Measurements from ENCODE around the gene SH3PXD2B. TPM values are rescaled to one million over a fixed set of nuclear protein-coding genes. Genes with fewer than 3 reads are reported as not detected.

The SH3PXD2B gene
- total RNA-seq, 1 experiment from 2014 or later: 64.1 TPM

- no peak for DNase-seq (ENCODE audit: low spot score)
- H3K9me3 Mint-ChIP-seq: no peaks in the 10 kb centered on the region
These were observed 43.5 kb downstream of the SH3PXD2B start for GRCh38 chr5:172410662-172411483.

More at GRCh38 chr5:172410662-172411483, 43.5 kb downstream of the SH3PXD2B start:
- ChIA-PET POLR2A (no interaction called here), CTCF (no interaction called here)
- TF ChIP-seq NR3C1 (CRISPR knock-in tag; conservative IDR thresholded peaks at IDR 0.05; ENCODE audit: low read depth) (no peak), SMAD3 (CRISPR knock-in tag; IDR thresholded peaks at IDR 0.05; ENCODE audit: borderline replicate concordance) (no peak), FOXP1 (CRISPR knock-in tag; IDR thresholded peaks at IDR 0.05; ENCODE audit: borderline replicate concordance) (no peak), FOXK1 (CRISPR knock-in tag; IDR thresholded peaks at IDR 0.05) (no peak), ZNF425 (CRISPR knock-in tag; conservative IDR thresholded peaks at IDR 0.05) (no peak), ZNF281 (CRISPR knock-in tag; IDR thresholded peaks at IDR 0.05) (no peak), TEAD1 (CRISPR knock-in tag; IDR thresholded peaks at IDR 0.05) (no peak), CTCF (IDR thresholded peaks at IDR 0.05) (no peak), ZNF219 (CRISPR knock-in tag; IDR thresholded peaks at IDR 0.05; ENCODE audit: borderline replicate concordance) (no peak), OVOL2 (CRISPR knock-in tag; IDR thresholded peaks at IDR 0.05; ENCODE audit: borderline replicate concordance) (no peak), ELF4 (CRISPR knock-in tag; IDR thresholded peaks at IDR 0.05; ENCODE audit: low read depth) (no peak), MXD4 (CRISPR knock-in tag; IDR thresholded peaks at IDR 0.05; ENCODE audit: borderline replicate concordance) (no peak), NR2C2 (CRISPR knock-in tag; IDR thresholded peaks at IDR 0.05) (no peak), CREM (CRISPR knock-in tag; IDR thresholded peaks at IDR 0.05) (no peak), AFF4 (CRISPR knock-in tag; IDR thresholded peaks at IDR 0.05; ENCODE audit: borderline replicate concordance) (no peak), JUN (CRISPR knock-in tag; IDR thresholded peaks at IDR 0.05) (no peak), PRDM15 (CRISPR knock-in tag; IDR thresholded peaks at IDR 0.05) (no peak), ZMAT4 (CRISPR knock-in tag; IDR thresholded peaks at IDR 0.05) (no peak)
- TF ChIP-seq, protein P1, sequence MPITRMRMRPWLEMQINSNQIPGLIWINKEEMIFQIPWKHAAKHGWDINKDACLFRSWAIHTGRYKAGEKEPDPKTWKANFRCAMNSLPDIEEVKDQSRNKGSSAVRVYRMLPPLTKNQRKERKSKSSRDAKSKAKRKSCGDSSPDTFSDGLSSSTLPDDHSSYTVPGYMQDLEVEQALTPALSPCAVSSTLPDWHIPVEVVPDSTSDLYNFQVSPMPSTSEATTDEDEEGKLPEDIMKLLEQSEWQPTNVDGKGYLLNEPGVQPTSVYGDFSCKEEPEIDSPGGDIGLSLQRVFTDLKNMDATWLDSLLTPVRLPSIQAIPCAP (CRISPR knock-in tag; IDR thresholded peaks at IDR 0.05): no peak
- Mint-ChIP-seq H3K4me1 (0 out of 2 replicates have a peak, but pooled peaks cover 12% of the 10 kb centered on the region), H3K36me3 (peaks cover 21% of the 10 kb centered on the region), H3K4me3 (no peak overlapping the region), H3K27me3 (ENCODE audit: low read depth) (no peaks in the 10 kb centered on the region), H3K27ac (no peak overlapping the region)
- no peak for ATAC-seq
